ENCODE measurements around the gene SIGLEC12.

SIGLEC12 gene

GRCh38 chr19:51491586-51491985 is 10.0 kb downstream of the SIGLEC12 start:
- CTCF ChIA-PET = interaction anchor here (0.9 kb wide), 1 partner anchor 22 kb away, joined by 4 read pairs; no protein-coding TSS in a partner anchor
- no peak for DNase-seq (ENCODE audit: low read depth, low spot score)
- POLR2A ChIA-PET = no interaction called here
- no peak overlapping the region for H3K4me3 ChIP-seq (ENCODE audit: low read depth, low read length)
- no peak for TF ChIP-seq CTCF (IDR thresholded peaks at IDR 0.05; ENCODE audit: insufficient read depth, low read length, missing control alignments)

- H3K4me3 ChIP-seq (ENCODE audit: low read depth, low read length) = no peak overlapping the region
- ChIA-PET CTCF (no interaction called here), POLR2A (no interaction called here)
- DNase-seq (ENCODE audit: low read depth, low spot score) = no peak
- no peak for TF ChIP-seq CTCF (IDR thresholded peaks at IDR 0.05; ENCODE audit: insufficient read depth, low read length, missing control alignments)
Observed at GRCh38 chr19:51490676-51491075, 10.9 kb downstream of the SIGLEC12 start.

- TF ChIP-seq CTCF (IDR thresholded peaks at IDR 0.05; ENCODE audit: insufficient read depth, low read length, missing control alignments) = no peak
- H3K4me3 ChIP-seq (ENCODE audit: low read depth, low read length) = no peak overlapping the region
- CTCF ChIA-PET = interaction anchor here (1.5 kb wide), 1 partner anchor 16 kb away, joined by 4 read pairs; no protein-coding TSS in a partner anchor
- DNase-seq (ENCODE audit: low read depth, low spot score) = no peak
- POLR2A ChIA-PET = no interaction called here
Observed at GRCh38 chr19:51489113-51489512, 12.5 kb downstream of the SIGLEC12 start.

- POLR2A ChIA-PET = no interaction called here
Observed at GRCh38 chr19:51488491-51488890, 13.1 kb downstream of the SIGLEC12 start.

DNA sequence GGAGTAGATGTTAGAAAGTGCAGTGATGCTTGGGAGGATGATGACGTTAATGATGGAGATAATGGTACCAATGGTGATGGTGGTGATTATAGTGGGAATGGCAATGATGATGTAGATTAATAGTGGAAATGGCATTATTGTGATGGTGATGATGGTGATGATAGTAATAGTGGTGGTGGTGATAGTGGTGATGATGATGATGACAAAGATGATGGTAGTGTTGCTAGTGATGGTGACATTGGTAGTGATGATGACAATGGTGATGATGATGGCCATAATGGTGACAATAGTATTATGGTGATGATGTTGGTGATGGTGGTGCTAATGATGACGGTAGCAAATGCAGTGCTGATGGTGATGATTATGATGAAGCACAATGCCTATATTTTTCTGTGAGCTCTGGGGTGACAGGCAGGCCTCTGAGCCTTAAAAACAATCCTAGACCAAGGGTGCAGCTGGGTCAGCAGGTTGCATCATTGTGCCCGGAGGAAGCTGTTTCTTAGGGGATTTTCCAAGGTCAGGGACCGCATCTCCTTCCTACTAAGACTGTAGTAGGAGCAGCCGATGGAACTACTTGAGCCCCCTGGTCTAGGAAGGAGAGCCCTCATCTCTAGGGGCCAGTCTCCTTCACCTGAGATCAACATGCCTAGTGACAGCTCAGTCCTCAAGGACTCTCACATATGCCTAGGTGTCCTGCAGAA is 15.5 kb downstream of the SIGLEC12 start:
- no peak overlapping the region for H3K4me3 ChIP-seq (ENCODE audit: low read depth, low read length)
- CTCF ChIA-PET = no interaction called here
- no peak for TF ChIP-seq CTCF (IDR thresholded peaks at IDR 0.05; ENCODE audit: insufficient read depth, low read length, missing control alignments)
- no peak for DNase-seq (ENCODE audit: low read depth, low spot score)
- POLR2A ChIA-PET = no interaction called here

More at GRCh38 chr19:51488491-51488890, 13.1 kb downstream of the SIGLEC12 start:
- TF ChIP-seq CTCF (IDR thresholded peaks at IDR 0.05; ENCODE audit: insufficient read depth, low read length, missing control alignments) = no peak
- no peak for DNase-seq (ENCODE audit: low read depth, low spot score)
- no peak overlapping the region for H3K4me3 ChIP-seq (ENCODE audit: low read depth, low read length)
- CTCF ChIA-PET = interaction anchor here (1.4 to 1.7 kb wide), 3 partner anchors 14 to 26 kb away, joined by 3 to 6 read pairs (median 4); no protein-coding TSS in a partner anchor

- H3K4me3 ChIP-seq (ENCODE audit: low read depth, low read length) = no peak overlapping the region
- TF ChIP-seq CTCF (IDR thresholded peaks at IDR 0.05; ENCODE audit: insufficient read depth, low read length, missing control alignments) = no peak
- CTCF ChIA-PET = interaction anchor here (1.2 to 2.6 kb wide), 2 partner anchors 7 to 34 kb away, joined by 4 to 12 read pairs; no protein-coding TSS in a partner anchor
- no peak for DNase-seq (ENCODE audit: low read depth, low spot score)
- POLR2A ChIA-PET = no interaction called here
Observed at GRCh38 chr19:51480590-51480989, 21.0 kb downstream of the SIGLEC12 start.

Measured in AG04449 (cell line).